Mucosa of descending colon (tissue), 3 donors: ENCODE results near the gene ANO1. TPM values are rescaled to one million over a fixed set of nuclear protein-coding genes. Genes with fewer than 3 reads are reported as not detected.

Source experiments
- ATAC-seq: fragments of 200-7000 bp; cut with Tn5 transposase; one replicate; pipeline ENCODE4 v1.9.1; 2020; ENCODE audit warnings: mild to moderate bottlenecking, moderate library complexity
- DNase-seq, 3 donors: peaks; one replicate each; pipeline ENCODE4 v3.0.0-alpha.2; 2020
- H3K36me3 ChIP-seq: fragments of 200-600 bp; one replicate; pipeline ENCODE4 v1.8.0; 2021; ENCODE audit warnings: low read depth, mild to moderate bottlenecking
- H3K4me1 ChIP-seq: fragments of 200-600 bp; one replicate; pipeline ENCODE4 v1.8.0; 2021; ENCODE audit warnings: low read depth, mild to moderate bottlenecking
- H3K4me3 ChIP-seq: fragments of 200-600 bp; one replicate; pipeline ENCODE4 v1.8.0; 2021; ENCODE audit warnings: mild to moderate bottlenecking
- H3K9me3 ChIP-seq: fragments of 200-600 bp; one replicate; pipeline ENCODE4 v1.8.0; 2021; ENCODE audit warnings: mild to moderate bottlenecking
- CTCF ChIP-seq: fragments of 200-600 bp; IDR thresholded peaks from one replicate; pipeline ENCODE4 v1.8.0; 2022; ENCODE audit warnings: antibody characterized with exemption, mild to moderate bottlenecking
- intact Hi-C, 2 donors: fragments of 100-400 bp; cut with DNase I in 1 of 2; cut with micrococcal nuclease in 1 of 2; formaldehyde crosslinking; loops; one replicate each; pipeline versions ENCODE4 v1.11.0 to v1.11.1; 2022; cut with DNase I, micrococcal nuclease
- total RNA-seq, 3 donors: library from RNA; stranded (reverse); fragmentation: NEBNext Ultra II Directional in 2 of 3; extraction: Animal tissue kit (Norgen Biotek cat#: 25700) in 2 of 3; gene quantifications; one replicate each; pipeline versions ENCODE4 v1.2.1 to v1.2.4, GENCODE V29; 2021 to 2023
- donor health status: DM: no; HTN: no; CAD: no; lungs with moderate emphysema.
- donor health status: DM: no; HTN: no; CAD: no.
- donor health status: DM: no; HTN: yes; CAD: no.

ANO1 gene
- total RNA-seq, 3 donors from 2014 or later = 10.7 to 26.6 (median 11.8) TPM

GRCh38 chr11:70146299-70146698 is 68.2 kb downstream of the ANO1 start:
- no peaks in the 10 kb centered on the region for H3K4me1 ChIP-seq
- intact Hi-C loops = no loop called here
- DNase-seq (no peak), ATAC-seq (no peak)
- no peaks in the 10 kb centered on the region for H3K9me3 ChIP-seq
- H3K36me3 ChIP-seq = no peaks in the 10 kb centered on the region
- H3K4me3 ChIP-seq = no peak overlapping the region
- TF ChIP-seq CTCF = no peak

- intact Hi-C loops = no loop called here
- ATAC-seq = peak; percentile 34
These were observed 68.9 kb downstream of the ANO1 start for GRCh38 chr11:70146895-70147520.

GRCh38 chr11:70147668-70148067 is 69.6 kb downstream of the ANO1 start:
- H3K36me3 ChIP-seq = no peaks in the 10 kb centered on the region
- DNase-seq (no peak), ATAC-seq (no peak)
- TF ChIP-seq CTCF = no peak
- no peaks in the 10 kb centered on the region for H3K9me3 ChIP-seq
- H3K4me1 ChIP-seq = no peaks in the 10 kb centered on the region
- intact Hi-C loops = no loop called here
- no peak overlapping the region for H3K4me3 ChIP-seq

More at GRCh38 chr11:70146895-70147520, 68.9 kb downstream of the ANO1 start:
- DNase-seq = no peak
- Histone ChIP-seq H3K9me3 (no peaks in the 10 kb centered on the region), H3K4me1 (no peaks in the 10 kb centered on the region), H3K4me3 (no peak overlapping the region), H3K36me3 (no peaks in the 10 kb centered on the region)
- TF ChIP-seq CTCF = no peak

- ATAC-seq (no peak), DNase-seq (no peak)
- no peaks in the 10 kb centered on the region for H3K9me3 ChIP-seq
- no peaks in the 10 kb centered on the region for H3K36me3 ChIP-seq
- no peaks in the 10 kb centered on the region for H3K4me1 ChIP-seq
- TF ChIP-seq CTCF = no peak
- H3K4me3 ChIP-seq = no peak overlapping the region
- intact Hi-C loops = no loop called here
These were observed 73.6 kb downstream of the ANO1 start for GRCh38 chr11:70151671-70152070.

- ATAC-seq = no peak
- Histone ChIP-seq H3K9me3 (no peaks in the 10 kb centered on the region), H3K4me1 (no peaks in the 10 kb centered on the region), H3K4me3 (no peak overlapping the region), H3K36me3 (no peaks in the 10 kb centered on the region)
- intact Hi-C loops = no loop called here
- DNase-seq = no peak
- no peak for TF ChIP-seq CTCF
These were observed 75.1 kb downstream of the ANO1 start for GRCh38 chr11:70153133-70153727.
